ENCODE measurements around the gene NSF.

Gene NSF

DNA sequence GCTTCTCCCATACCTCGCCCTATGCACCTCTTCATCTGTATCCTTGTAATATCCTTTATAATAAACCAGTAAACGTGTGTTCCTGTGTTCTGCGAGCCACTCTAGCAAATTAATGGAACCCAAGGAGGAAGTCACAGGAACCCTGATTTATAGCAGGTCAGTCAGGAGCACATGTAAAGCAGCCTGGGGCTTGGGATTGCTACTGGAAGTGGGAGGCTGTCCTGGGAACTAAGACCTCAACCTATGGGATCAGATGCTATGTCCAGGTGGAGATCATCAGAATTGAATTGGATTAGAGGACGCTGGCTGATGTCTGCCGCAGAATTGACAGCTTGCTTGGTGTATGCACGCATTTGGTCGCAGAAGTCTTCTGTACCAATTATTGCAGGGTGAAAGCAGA, 212.3 kb downstream of the NSF start:
- TF ChIP-seq CTCF (IDR thresholded peaks at IDR 0.05; ENCODE audit: low read depth, low read length), result no peak
- H3K4me3 ChIP-seq (replicated peaks in 1 of 2; ENCODE audit: low read depth in 2 of 2, low read length in 2 of 2), result no peak overlapping the region
- DNase-seq (ENCODE audit: low read depth in 2 of 2), result no peak

DNA sequence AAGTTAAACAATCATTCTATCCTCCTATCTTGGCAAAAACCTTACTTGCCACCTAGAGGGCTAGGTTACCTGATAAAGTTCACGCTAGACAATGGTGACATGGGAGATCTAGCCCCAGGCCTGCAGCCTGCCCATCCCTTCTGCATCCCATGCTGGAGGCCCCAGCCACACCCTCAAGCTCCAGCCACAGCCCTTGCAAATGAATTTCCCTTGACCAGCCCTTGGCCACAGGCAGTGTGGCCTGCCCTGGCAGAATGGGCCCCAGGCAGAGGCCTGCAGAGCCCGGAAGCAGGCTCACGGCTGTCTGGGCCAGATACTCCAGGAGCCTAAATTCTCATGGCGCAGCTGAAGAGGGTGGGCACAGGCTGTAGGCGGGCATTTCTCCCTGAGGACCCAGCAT, 213.1 kb downstream of the NSF start:
- no peak overlapping the region for H3K4me3 ChIP-seq (replicated peaks in 1 of 2; ENCODE audit: low read depth in 2 of 2, low read length in 2 of 2)
- DNase-seq (ENCODE audit: low read depth in 2 of 2), result no peak
- TF ChIP-seq CTCF (IDR thresholded peaks at IDR 0.05; ENCODE audit: low read depth, low read length), result no peak

DNA sequence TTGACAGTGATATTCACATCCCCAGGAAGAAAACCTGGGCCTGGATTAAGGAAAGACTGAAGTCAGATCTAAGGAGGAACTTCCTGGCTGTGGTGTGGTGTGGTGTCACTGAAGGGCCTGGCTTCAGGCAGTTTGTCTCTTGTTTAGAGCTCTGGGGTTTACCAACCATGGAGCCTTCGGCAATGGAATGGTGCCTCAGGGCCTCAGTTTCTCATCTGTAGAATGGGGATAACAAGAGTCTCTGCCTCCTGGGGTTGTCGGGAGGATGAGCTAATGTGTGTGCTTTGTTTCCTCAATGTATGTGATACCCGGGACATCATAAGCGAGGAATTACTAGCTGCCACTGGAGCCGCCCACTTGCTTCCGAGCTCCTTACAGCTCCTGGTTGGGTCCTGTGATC, 215.3 kb downstream of the NSF start:
- H3K4me3 ChIP-seq (replicated peaks in 1 of 2; ENCODE audit: low read depth in 2 of 2, low read length in 2 of 2), result no peak overlapping the region
- DNase-seq (ENCODE audit: low read depth in 2 of 2), result no peak
- TF ChIP-seq CTCF (IDR thresholded peaks at IDR 0.05; ENCODE audit: low read depth, low read length), result no peak

All from cardiac fibroblast (primary cell).